Measurements from ENCODE around the gene H2BK1.
A peak's percentile ranks its signal among the peaks of the same experiment; 100 is the strongest.

Gene H2BK1

GRCh38 chr7:151244841-151245346, 34.6 kb upstream of the H2BK1 start:
- no peak for DNase-seq

- peak; percentile 32 to 50 for DNase-seq
These were observed 34.0 kb upstream of the H2BK1 start for GRCh38 chr7:151244196-151244840.

- peak in 1 of 2 experiments; percentile 38 for DNase-seq
These were observed 33.3 kb upstream of the H2BK1 start for GRCh38 chr7:151243408-151244195.

- no peak for DNase-seq
These were observed 32.7 kb upstream of the H2BK1 start for GRCh38 chr7:151243045-151243349.

- DNase-seq, result no peak
These were observed 32.1 kb upstream of the H2BK1 start for GRCh38 chr7:151242159-151243044.

- no peak for DNase-seq
These were observed 31.4 kb upstream of the H2BK1 start for GRCh38 chr7:151241755-151242096.

GRCh38 chr7:151240942-151241754, 30.9 kb upstream of the H2BK1 start:
- no peak for DNase-seq

- no peak for DNase-seq
These were observed 30.2 kb upstream of the H2BK1 start for GRCh38 chr7:151240536-151240935.

- DNase-seq, result no peak
These were observed 29.7 kb upstream of the H2BK1 start for GRCh38 chr7:151239837-151240459.

- DNase-seq, result no peak
These were observed 28.9 kb upstream of the H2BK1 start for GRCh38 chr7:151238924-151239836.

- no peak for DNase-seq
These were observed 28.0 kb upstream of the H2BK1 start for GRCh38 chr7:151238190-151238810.

- DNase-seq, result no peak
These were observed 27.2 kb upstream of the H2BK1 start for GRCh38 chr7:151237244-151238189.

GRCh38 chr7:151236406-151236805, 26.1 kb upstream of the H2BK1 start:
- DNase-seq, result no peak

GRCh38 chr7:151235091-151235787, 25.0 kb upstream of the H2BK1 start:
- no peak for DNase-seq

- DNase-seq, result no peak
These were observed 23.5 kb upstream of the H2BK1 start for GRCh38 chr7:151233804-151234203.

- peak; percentile 69 to 85 for DNase-seq
These were observed 22.8 kb upstream of the H2BK1 start for GRCh38 chr7:151232917-151233701.

- peak; percentile 86 to 89 for DNase-seq
These were observed 22.0 kb upstream of the H2BK1 start, which contains the start of gene CHPF2 for GRCh38 chr7:151232091-151232916. Gene CHPF2, plus strand, starts transcription at chr7:151232483. Its CDS starts 1,529 bp downstream, at chr7:151234012.
